GM23338 (cell line): ENCODE results near the gene ABCG2. TPM values are rescaled to one million over a fixed set of nuclear protein-coding genes. Genes with fewer than 3 reads are reported as not detected.

ENCODE experiments used
- ATAC-seq: fragments of 200-7000 bp; cut with Tn5 transposase; 3 replicates; pipeline ENCODE4 v1.9.1; 2020
- DNase-seq: peaks from one replicate; pipeline ENCODE4 v3.0.0-alpha.2; 2015; ENCODE audit warnings: low spot score
- H2AFZ ChIP-seq: fragments of 200-600 bp; sonication (generic); 2 replicates; pipeline ENCODE4 v1.8.0; 2016; ENCODE audit warnings: antibody characterized with exemption, mild to moderate bottlenecking, moderate library complexity
- H3F3A ChIP-seq: fragments of 200-600 bp; sonication (generic); replicated peaks from 2 replicates; pipeline ENCODE4 v1.8.0; 2017; ENCODE audit warnings: antibody characterized with exemption, mixed run types, low read depth
- H3K27ac ChIP-seq: fragments of 200-600 bp; sonication (generic); 2 replicates; pipeline ENCODE4 v1.6.1; 2016; ENCODE audit warnings: low read depth
- H3K27me3 ChIP-seq: fragments of 200-600 bp; sonication (generic); 2 replicates; pipeline ENCODE4 v1.8.0; 2016; ENCODE audit warnings: mild to moderate bottlenecking, mixed run types, moderate library complexity; ENCODE audit not compliant: insufficient read depth
- H3K36me3 ChIP-seq: fragments of 200-600 bp; sonication (generic); 2 replicates; pipeline ENCODE4 v1.8.0; 2016; ENCODE audit warnings: mild to moderate bottlenecking; ENCODE audit not compliant: insufficient read depth
- H3K4me1 ChIP-seq: fragments of 200-600 bp; sonication (generic); 2 replicates; pipeline ENCODE4 v1.8.0; 2016; ENCODE audit warnings: mild to moderate bottlenecking, moderate library complexity; ENCODE audit not compliant: insufficient read depth
- H3K4me2 ChIP-seq: fragments of 200-600 bp; sonication (generic); 2 replicates; pipeline ENCODE4 v1.7.1; 2017; ENCODE audit warnings: mixed run types
- H3K4me3 ChIP-seq: fragments of 200-600 bp; sonication (generic); 2 replicates; pipeline ENCODE4 v1.6.1; 2016; ENCODE audit warnings: mixed run types
- H3K79me2 ChIP-seq: fragments of 200-600 bp; sonication (generic); replicated peaks from 2 replicates; pipeline ENCODE4 v1.8.0; 2017; ENCODE audit warnings: mild to moderate bottlenecking; ENCODE audit not compliant: insufficient read depth
- H3K9me2 ChIP-seq: fragments of 200-600 bp; sonication (generic); 2 replicates; pipeline ENCODE4 v1.8.0; 2017; ENCODE audit not compliant: insufficient read depth
- H4K20me1 ChIP-seq: fragments of 200-600 bp; sonication (generic); replicated peaks from 2 replicates; pipeline ENCODE4 v1.8.0; 2017; ENCODE audit warnings: mild to moderate bottlenecking; ENCODE audit not compliant: insufficient read depth
- H3K27ac Mint-ChIP-seq: 2 replicates; pipeline ENCODE4 v1.8.0; 2020; ENCODE audit warnings: inconsistent platforms, mild to moderate bottlenecking, moderate library complexity, mixed read lengths
- H3K27me3 Mint-ChIP-seq: 3 replicates; pipeline ENCODE4 v1.8.0; 2022; ENCODE audit warnings: low read depth, mild to moderate bottlenecking, moderate library complexity, mixed read lengths, inconsistent platforms; ENCODE audit not compliant: insufficient read depth, poor library complexity
- H3K36me3 Mint-ChIP-seq: 3 replicates; pipeline ENCODE4 v1.8.0; 2021; ENCODE audit warnings: low read depth, mild to moderate bottlenecking, inconsistent platforms, moderate library complexity, mixed read lengths
- H3K4me1 Mint-ChIP-seq: 3 replicates; pipeline ENCODE4 v1.8.0; 2020; ENCODE audit warnings: mild to moderate bottlenecking, inconsistent platforms, mixed read lengths
- H3K4me3 Mint-ChIP-seq: 3 replicates; pipeline ENCODE4 v1.8.0; 2021; ENCODE audit warnings: moderate library complexity, mild to moderate bottlenecking, inconsistent platforms, mixed read lengths
- H3K9me3 Mint-ChIP-seq: 3 replicates; pipeline ENCODE4 v1.8.0; 2020; ENCODE audit warnings: moderate library complexity, mild to moderate bottlenecking, inconsistent platforms, mixed read lengths
- CREB1 ChIP-seq: fragments of 250-450 bp; sonication (Bioruptor Pico); IDR thresholded peaks from 2 replicates; pipeline ENCODE4 v1.5.0; 2020; ENCODE audit warnings: low read depth, mild to moderate bottlenecking, moderate library complexity
- CTCF ChIP-seq, 2 experiments: fragments of 200-600 bp in 1 of 2; sonication (generic) in 1 of 2; conservative IDR thresholded peaks; 2 replicates each; pipeline versions ENCODE4 v1.5.1 to v1.6.1; 2016 to 2017; ENCODE audit warnings: antibody characterized with exemption in 2 of 2, low read depth in 2 of 2, mild to moderate bottlenecking in 2 of 2, moderate library complexity in 1 of 2
- EZH2 ChIP-seq: fragments of 200-600 bp; sonication (generic); IDR thresholded peaks from one replicate; pipeline ENCODE4 v1.8.0; 2017; ENCODE audit warnings: antibody characterized with exemption, mild to moderate bottlenecking, low read depth; ENCODE audit not compliant: unreplicated experiment
- EZH2phosphoT487 ChIP-seq: fragments of 200-600 bp; sonication (generic); IDR thresholded peaks from one replicate; pipeline ENCODE4 v1.8.1; 2018; ENCODE audit warnings: antibody characterized with exemption; ENCODE audit not compliant: unreplicated experiment
- JUNB ChIP-seq: IDR thresholded peaks from one replicate; pipeline ENCODE4 v1.6.1; 2016; ENCODE audit warnings: antibody characterized with exemption; ENCODE audit not compliant: unreplicated experiment
- NANOG ChIP-seq: IDR thresholded peaks from 2 replicates; pipeline ENCODE4 v1.6.1; 2016; ENCODE audit warnings: antibody characterized with exemption, borderline replicate concordance
- POLR2AphosphoS5 ChIP-seq: IDR thresholded peaks from 2 replicates; pipeline ENCODE4 v1.6.1; 2016; ENCODE audit warnings: antibody characterized with exemption, low read depth
- STAT1 ChIP-seq: IDR thresholded peaks from one replicate; pipeline ENCODE4 v1.6.1; 2016; ENCODE audit warnings: antibody characterized with exemption; ENCODE audit not compliant: unreplicated experiment
- ZNF114 ChIP-seq: fragments of 250-450 bp; sonication (Bioruptor Pico); IDR thresholded peaks from 2 replicates; pipeline ENCODE4 v1.5.0; 2020; ENCODE audit warnings: mild to moderate bottlenecking, moderate library complexity
- ZNF331 ChIP-seq: fragments of 250-450 bp; sonication (Bioruptor Pico); IDR thresholded peaks from 2 replicates; pipeline ENCODE4 v1.5.0; 2020; ENCODE audit warnings: low read depth, mild to moderate bottlenecking, moderate library complexity
- polyA plus RNA-seq: library from polyadenylated mRNA; unstranded; fragments of >200 nt; fragmentation: Nextera tagmentation; extraction: Ambion mirVana; gene quantifications from 2 replicates; pipeline ENCODE4 v1.2.1, GENCODE V29; 2016
- total RNA-seq: library from RNA; depleted of rRNA; stranded (reverse); fragments of >200 nt; shearing (Covaris generic); gene quantifications from 2 replicates; pipeline ENCODE4 v1.2.3, GENCODE V29; 2014
- TF ChIP-seq, protein P1 (sequence below): fragments of 250-450 bp; sonication (Bioruptor Pico); IDR thresholded peaks from 2 replicates; pipeline ENCODE4 v1.5.0; 2020; ENCODE audit warnings: mild to moderate bottlenecking, moderate library complexity
- TF ChIP-seq, protein P2 (sequence below): IDR thresholded peaks from one replicate; pipeline ENCODE4 v1.6.1; 2018; ENCODE audit warnings: antibody characterized with exemption; ENCODE audit not compliant: unreplicated experiment
- TF ChIP-seq, protein P3 (sequence below): IDR thresholded peaks from 2 replicates; pipeline ENCODE4 v1.6.1; 2016; ENCODE audit warnings: antibody characterized with exemption

ABCG2 gene
- total and polyA plus RNA-seq, 2 experiments from 2014 or later: 1.5 to 10.6 TPM

GRCh38 chr4:88195328-88196012, 37.0 kb upstream of the ABCG2 start:
- H3K27ac ChIP-seq: peak overlapping the region; percentile 76; the same call in 1 of the 2 replicates
- H3K27me3 ChIP-seq: no peaks in the 10 kb centered on the region
- Mint-ChIP-seq H3K27ac (no peak overlapping the region; the same call in 1 of the 2 replicates), H3K4me1 (peaks cover 13% of the 10 kb centered on the region; the same call in 2 of the 3 replicates), H3K36me3 (no peaks in the 10 kb centered on the region), H3K4me3 (no peak overlapping the region), H3K27me3 (peaks cover 6% of the 10 kb centered on the region), H3K9me3 (no peaks in the 10 kb centered on the region)
- peak overlapping the region; percentile 4 for H2AFZ ChIP-seq
- TF ChIP-seq, protein P1, sequence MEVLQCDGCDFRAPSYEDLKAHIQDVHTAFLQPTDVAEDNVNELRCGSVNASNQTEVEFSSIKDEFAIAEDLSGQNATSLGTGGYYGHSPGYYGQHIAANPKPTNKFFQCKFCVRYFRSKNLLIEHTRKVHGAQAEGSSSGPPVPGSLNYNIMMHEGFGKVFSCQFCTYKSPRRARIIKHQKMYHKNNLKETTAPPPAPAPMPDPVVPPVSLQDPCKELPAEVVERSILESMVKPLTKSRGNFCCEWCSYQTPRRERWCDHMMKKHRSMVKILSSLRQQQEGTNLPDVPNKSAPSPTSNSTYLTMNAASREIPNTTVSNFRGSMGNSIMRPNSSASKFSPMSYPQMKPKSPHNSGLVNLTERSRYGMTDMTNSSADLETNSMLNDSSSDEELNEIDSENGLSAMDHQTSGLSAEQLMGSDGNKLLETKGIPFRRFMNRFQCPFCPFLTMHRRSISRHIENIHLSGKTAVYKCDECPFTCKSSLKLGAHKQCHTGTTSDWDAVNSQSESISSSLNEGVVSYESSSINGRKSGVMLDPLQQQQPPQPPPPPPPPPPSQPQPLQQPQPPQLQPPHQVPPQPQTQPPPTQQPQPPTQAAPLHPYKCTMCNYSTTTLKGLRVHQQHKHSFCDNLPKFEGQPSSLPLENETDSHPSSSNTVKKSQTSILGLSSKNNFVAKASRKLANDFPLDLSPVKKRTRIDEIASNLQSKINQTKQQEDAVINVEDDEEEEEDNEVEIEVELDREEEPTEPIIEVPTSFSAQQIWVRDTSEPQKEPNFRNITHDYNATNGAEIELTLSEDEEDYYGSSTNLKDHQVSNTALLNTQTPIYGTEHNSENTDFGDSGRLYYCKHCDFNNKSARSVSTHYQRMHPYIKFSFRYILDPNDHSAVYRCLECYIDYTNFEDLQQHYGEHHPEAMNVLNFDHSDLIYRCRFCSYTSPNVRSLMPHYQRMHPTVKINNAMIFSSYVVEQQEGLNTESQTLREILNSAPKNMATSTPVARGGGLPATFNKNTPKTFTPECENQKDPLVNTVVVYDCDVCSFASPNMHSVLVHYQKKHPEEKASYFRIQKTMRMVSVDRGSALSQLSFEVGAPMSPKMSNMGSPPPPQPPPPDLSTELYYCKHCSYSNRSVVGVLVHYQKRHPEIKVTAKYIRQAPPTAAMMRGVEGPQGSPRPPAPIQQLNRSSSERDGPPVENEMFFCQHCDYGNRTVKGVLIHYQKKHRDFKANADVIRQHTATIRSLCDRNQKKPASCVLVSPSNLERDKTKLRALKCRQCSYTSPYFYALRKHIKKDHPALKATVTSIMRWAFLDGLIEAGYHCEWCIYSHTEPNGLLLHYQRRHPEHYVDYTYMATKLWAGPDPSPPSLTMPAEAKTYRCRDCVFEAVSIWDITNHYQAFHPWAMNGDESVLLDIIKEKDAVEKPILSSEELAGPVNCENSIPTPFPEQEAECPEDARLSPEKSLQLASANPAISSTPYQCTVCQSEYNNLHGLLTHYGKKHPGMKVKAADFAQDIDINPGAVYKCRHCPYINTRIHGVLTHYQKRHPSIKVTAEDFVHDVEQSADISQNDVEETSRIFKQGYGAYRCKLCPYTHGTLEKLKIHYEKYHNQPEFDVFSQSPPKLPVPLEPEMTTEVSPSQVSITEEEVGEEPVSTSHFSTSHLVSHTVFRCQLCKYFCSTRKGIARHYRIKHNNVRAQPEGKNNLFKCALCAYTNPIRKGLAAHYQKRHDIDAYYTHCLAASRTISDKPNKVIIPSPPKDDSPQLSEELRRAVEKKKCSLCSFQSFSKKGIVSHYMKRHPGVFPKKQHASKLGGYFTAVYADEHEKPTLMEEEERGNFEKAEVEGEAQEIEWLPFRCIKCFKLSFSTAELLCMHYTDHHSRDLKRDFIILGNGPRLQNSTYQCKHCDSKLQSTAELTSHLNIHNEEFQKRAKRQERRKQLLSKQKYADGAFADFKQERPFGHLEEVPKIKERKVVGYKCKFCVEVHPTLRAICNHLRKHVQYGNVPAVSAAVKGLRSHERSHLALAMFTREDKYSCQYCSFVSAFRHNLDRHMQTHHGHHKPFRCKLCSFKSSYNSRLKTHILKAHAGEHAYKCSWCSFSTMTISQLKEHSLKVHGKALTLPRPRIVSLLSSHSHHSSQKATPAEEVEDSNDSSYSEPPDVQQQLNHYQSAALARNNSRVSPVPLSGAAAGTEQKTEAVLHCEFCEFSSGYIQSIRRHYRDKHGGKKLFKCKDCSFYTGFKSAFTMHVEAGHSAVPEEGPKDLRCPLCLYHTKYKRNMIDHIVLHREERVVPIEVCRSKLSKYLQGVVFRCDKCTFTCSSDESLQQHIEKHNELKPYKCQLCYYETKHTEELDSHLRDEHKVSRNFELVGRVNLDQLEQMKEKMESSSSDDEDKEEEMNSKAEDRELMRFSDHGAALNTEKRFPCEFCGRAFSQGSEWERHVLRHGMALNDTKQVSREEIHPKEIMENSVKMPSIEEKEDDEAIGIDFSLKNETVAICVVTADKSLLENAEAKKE (CRISPR knock-in tag): no peak
- TF ChIP-seq ZNF114 (CRISPR knock-in tag) (no peak), CREB1 (no peak), NANOG (no peak), CTCF (conservative IDR thresholded peaks at IDR 0.05; ENCODE audit: low read depth in 2 of 2) (no peak), EZH2phosphoT487 (no peak), POLR2AphosphoS5 (no peak), ZNF331 (CRISPR knock-in tag) (no peak), JUNB (no peak), STAT1 (no peak), EZH2 (no peak)
- TF ChIP-seq, protein P2, sequence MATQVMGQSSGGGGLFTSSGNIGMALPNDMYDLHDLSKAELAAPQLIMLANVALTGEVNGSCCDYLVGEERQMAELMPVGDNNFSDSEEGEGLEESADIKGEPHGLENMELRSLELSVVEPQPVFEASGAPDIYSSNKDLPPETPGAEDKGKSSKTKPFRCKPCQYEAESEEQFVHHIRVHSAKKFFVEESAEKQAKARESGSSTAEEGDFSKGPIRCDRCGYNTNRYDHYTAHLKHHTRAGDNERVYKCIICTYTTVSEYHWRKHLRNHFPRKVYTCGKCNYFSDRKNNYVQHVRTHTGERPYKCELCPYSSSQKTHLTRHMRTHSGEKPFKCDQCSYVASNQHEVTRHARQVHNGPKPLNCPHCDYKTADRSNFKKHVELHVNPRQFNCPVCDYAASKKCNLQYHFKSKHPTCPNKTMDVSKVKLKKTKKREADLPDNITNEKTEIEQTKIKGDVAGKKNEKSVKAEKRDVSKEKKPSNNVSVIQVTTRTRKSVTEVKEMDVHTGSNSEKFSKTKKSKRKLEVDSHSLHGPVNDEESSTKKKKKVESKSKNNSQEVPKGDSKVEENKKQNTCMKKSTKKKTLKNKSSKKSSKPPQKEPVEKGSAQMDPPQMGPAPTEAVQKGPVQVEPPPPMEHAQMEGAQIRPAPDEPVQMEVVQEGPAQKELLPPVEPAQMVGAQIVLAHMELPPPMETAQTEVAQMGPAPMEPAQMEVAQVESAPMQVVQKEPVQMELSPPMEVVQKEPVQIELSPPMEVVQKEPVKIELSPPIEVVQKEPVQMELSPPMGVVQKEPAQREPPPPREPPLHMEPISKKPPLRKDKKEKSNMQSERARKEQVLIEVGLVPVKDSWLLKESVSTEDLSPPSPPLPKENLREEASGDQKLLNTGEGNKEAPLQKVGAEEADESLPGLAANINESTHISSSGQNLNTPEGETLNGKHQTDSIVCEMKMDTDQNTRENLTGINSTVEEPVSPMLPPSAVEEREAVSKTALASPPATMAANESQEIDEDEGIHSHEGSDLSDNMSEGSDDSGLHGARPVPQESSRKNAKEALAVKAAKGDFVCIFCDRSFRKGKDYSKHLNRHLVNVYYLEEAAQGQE: no peak
- TF ChIP-seq, protein P3, sequence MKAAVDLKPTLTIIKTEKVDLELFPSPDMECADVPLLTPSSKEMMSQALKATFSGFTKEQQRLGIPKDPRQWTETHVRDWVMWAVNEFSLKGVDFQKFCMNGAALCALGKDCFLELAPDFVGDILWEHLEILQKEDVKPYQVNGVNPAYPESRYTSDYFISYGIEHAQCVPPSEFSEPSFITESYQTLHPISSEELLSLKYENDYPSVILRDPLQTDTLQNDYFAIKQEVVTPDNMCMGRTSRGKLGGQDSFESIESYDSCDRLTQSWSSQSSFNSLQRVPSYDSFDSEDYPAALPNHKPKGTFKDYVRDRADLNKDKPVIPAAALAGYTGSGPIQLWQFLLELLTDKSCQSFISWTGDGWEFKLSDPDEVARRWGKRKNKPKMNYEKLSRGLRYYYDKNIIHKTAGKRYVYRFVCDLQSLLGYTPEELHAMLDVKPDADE: no peak
- H3K79me2 ChIP-seq: no peaks in the 10 kb centered on the region
- no peaks in the 10 kb centered on the region for H4K20me1 ChIP-seq
- H3K4me1 ChIP-seq: peaks cover 20% of the 10 kb centered on the region
- no peaks in the 10 kb centered on the region; the same call in 1 of the 2 replicates for H3K9me2 ChIP-seq
- H3K4me3 ChIP-seq: no peak overlapping the region
- peak; percentile 42 for ATAC-seq
- peak overlapping the region; percentile 7; the same call in 1 of the 2 replicates for H3K4me2 ChIP-seq
- no peaks in the 10 kb centered on the region for H3K36me3 ChIP-seq
- DNase-seq: no peak
- H3F3A ChIP-seq: no peaks in the 10 kb centered on the region
